A549 (cell line): Measurements from ENCODE around the gene GTF2H4.

ENCODE experiments used
- CBX2 ChIP-seq: fragments of 200-600 bp; sonication (generic); IDR thresholded peaks from 2 replicates; pipeline ENCODE4 v1.6.1; 2016; ENCODE audit warnings: low read depth, mild to moderate bottlenecking, borderline replicate concordance
- CEBPB ChIP-seq, 2 experiments: fragments of >200 bp in 1 of 2; sonication (Bioruptor Twin) in 1 of 2; formaldehyde crosslinking in 1 of 2; IDR thresholded peaks; 2 replicates each; pipeline ENCODE4 v1.6.1; 2012 to 2016
- NR3C1 ChIP-seq: fragments of >200 bp; sonication (Bioruptor Twin); formaldehyde crosslinking; IDR thresholded peaks from 3 replicates; pipeline ENCODE4 v1.6.1; 2017
- POLR2A ChIP-seq: IDR thresholded peaks from 2 replicates; pipeline ENCODE4 v1.6.1; 2012; ENCODE audit warnings: mild to moderate bottlenecking, low read length
- TFCP2L1 ChIP-seq: fragments of 250-450 bp; sonication (Bioruptor Pico); IDR thresholded peaks from 2 replicates; pipeline ENCODE4 v1.5.0; 2021; ENCODE audit warnings: mild to moderate bottlenecking
- ZFP36 ChIP-seq: fragments of 450-650 bp; IDR thresholded peaks from 2 replicates; pipeline ENCODE4 v1.6.1; 2014; ENCODE audit warnings: borderline replicate concordance; ENCODE audit not compliant: partially characterized antibody
- TF ChIP-seq, protein P1 (sequence below): fragments of >200 bp; sonication (Bioruptor Twin); formaldehyde crosslinking; IDR thresholded peaks from 3 replicates; pipeline ENCODE4 v1.5.1; 2016
- TF ChIP-seq, protein P2 (sequence below): fragments of 200-600 bp; sonication (generic); IDR thresholded peaks from 2 replicates; pipeline ENCODE4 v1.6.1; 2016; ENCODE audit warnings: antibody characterized with exemption, mild to moderate bottlenecking, moderate library complexity

DNA sequence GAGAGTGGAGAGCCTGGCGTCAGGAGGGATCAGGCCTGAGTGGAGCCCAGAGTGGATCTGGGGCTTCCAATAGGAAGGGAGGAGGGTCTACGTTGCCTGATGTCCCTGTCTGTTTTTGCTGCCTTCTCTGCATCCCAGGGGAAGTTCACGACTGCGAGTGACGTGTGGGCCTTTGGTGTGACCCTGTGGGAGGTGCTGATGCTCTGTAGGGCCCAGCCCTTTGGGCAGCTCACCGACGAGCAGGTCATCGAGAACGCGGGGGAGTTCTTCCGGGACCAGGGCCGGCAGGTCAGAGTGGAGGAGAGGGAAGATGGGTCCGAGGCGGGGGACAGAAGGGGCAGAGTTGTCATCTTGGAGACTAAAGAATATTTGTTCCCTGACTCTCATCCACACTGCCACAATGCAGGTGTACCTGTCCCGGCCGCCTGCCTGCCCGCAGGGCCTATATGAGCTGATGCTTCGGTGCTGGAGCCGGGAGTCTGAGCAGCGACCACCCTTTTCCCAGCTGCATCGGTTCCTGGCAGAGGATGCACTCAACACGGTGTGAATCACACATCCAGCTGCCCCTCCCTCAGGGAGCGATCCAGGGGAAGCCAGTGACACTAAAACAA is 9.2 kb upstream of the GTF2H4 start:
- TF ChIP-seq POLR2A (no peak), TFCP2L1 (no peak), CBX2 (no peak), CEBPB (IDR thresholded peaks at IDR 0.05) (no peak), ZFP36 (no peak), NR3C1 (no peak)
- TF ChIP-seq, protein P1, sequence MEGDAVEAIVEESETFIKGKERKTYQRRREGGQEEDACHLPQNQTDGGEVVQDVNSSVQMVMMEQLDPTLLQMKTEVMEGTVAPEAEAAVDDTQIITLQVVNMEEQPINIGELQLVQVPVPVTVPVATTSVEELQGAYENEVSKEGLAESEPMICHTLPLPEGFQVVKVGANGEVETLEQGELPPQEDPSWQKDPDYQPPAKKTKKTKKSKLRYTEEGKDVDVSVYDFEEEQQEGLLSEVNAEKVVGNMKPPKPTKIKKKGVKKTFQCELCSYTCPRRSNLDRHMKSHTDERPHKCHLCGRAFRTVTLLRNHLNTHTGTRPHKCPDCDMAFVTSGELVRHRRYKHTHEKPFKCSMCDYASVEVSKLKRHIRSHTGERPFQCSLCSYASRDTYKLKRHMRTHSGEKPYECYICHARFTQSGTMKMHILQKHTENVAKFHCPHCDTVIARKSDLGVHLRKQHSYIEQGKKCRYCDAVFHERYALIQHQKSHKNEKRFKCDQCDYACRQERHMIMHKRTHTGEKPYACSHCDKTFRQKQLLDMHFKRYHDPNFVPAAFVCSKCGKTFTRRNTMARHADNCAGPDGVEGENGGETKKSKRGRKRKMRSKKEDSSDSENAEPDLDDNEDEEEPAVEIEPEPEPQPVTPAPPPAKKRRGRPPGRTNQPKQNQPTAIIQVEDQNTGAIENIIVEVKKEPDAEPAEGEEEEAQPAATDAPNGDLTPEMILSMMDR, result no peak
- TF ChIP-seq, protein P2, sequence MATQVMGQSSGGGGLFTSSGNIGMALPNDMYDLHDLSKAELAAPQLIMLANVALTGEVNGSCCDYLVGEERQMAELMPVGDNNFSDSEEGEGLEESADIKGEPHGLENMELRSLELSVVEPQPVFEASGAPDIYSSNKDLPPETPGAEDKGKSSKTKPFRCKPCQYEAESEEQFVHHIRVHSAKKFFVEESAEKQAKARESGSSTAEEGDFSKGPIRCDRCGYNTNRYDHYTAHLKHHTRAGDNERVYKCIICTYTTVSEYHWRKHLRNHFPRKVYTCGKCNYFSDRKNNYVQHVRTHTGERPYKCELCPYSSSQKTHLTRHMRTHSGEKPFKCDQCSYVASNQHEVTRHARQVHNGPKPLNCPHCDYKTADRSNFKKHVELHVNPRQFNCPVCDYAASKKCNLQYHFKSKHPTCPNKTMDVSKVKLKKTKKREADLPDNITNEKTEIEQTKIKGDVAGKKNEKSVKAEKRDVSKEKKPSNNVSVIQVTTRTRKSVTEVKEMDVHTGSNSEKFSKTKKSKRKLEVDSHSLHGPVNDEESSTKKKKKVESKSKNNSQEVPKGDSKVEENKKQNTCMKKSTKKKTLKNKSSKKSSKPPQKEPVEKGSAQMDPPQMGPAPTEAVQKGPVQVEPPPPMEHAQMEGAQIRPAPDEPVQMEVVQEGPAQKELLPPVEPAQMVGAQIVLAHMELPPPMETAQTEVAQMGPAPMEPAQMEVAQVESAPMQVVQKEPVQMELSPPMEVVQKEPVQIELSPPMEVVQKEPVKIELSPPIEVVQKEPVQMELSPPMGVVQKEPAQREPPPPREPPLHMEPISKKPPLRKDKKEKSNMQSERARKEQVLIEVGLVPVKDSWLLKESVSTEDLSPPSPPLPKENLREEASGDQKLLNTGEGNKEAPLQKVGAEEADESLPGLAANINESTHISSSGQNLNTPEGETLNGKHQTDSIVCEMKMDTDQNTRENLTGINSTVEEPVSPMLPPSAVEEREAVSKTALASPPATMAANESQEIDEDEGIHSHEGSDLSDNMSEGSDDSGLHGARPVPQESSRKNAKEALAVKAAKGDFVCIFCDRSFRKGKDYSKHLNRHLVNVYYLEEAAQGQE, result no peak
